Psoas muscle (tissue), 8 donors: Measurements from ENCODE around the gene P4HA2. TPM values are rescaled to one million over a fixed set of nuclear protein-coding genes. Genes with fewer than 3 reads are reported as not detected.
A peak's percentile ranks its signal among the peaks of the same experiment; 100 is the strongest.

Experiments
- ATAC-seq, 4 donors: fragments of 200-7000 bp; cut with Tn5 transposase; one replicate each; pipeline ENCODE4 v1.9.1; 2020; ENCODE audit warnings: moderate library complexity in 3 of 4, mild to moderate bottlenecking in 2 of 4
- DNase-seq, 2 donors: peaks; one replicate each; pipeline ENCODE4 v3.0.0-alpha.2; 2020
- H3K27ac ChIP-seq: fragments of 200-600 bp; one replicate; pipeline ENCODE4 v1.8.0; 2022
- H3K27me3 ChIP-seq, 3 donors: fragments of 200-600 bp in 1 of 3; one replicate each; pipeline versions ENCODE4 v1.6.1 to v1.8.0; 2013 to 2022; ENCODE audit warnings: low read length in 2 of 3, mild to moderate bottlenecking in 2 of 3, moderate library complexity in 1 of 3; ENCODE audit not compliant: insufficient read depth in 3 of 3
- H3K36me3 ChIP-seq, 2 donors: fragments of 200-600 bp in 1 of 2; one replicate each; pipeline versions ENCODE4 v1.6.1 to v1.8.0; 2013 to 2022; ENCODE audit warnings: low read depth in 1 of 2, mild to moderate bottlenecking in 1 of 2, moderate library complexity in 1 of 2; ENCODE audit not compliant: insufficient read depth in 1 of 2
- H3K4me1 ChIP-seq: fragments of 200-600 bp; one replicate; pipeline ENCODE4 v1.8.0; 2022
- H3K4me3 ChIP-seq: fragments of 200-600 bp; one replicate; pipeline ENCODE4 v1.8.0; 2022; ENCODE audit warnings: mild to moderate bottlenecking
- H3K9me3 ChIP-seq: fragments of 200-600 bp; one replicate; pipeline ENCODE4 v1.8.0; 2022
- WGBS, 3 donors: extraction: QIAGEN DNeasy Blood & Tissue Kit; methylation state at CpG; one replicate each; pipeline versions ENCODE4 v1.1.6 to v1.1.7; 2013; 5-methylcytosine and 5-hydroxymethylcytosine counted together
- intact Hi-C, 2 donors: fragments of 100-400 bp; cut with DNase I; formaldehyde crosslinking; loops; one replicate each; pipeline versions ENCODE4 v1.11.0 to v1.14.2; 2022
- polyA plus RNA-seq, 3 donors: library from polyadenylated mRNA; stranded (reverse); fragments of 200-250 nt; gene quantifications; one replicate each; pipeline ENCODE4 v1.2.3, GENCODE V29; 2013
- total RNA-seq, 4 donors: library from RNA; stranded (reverse); fragmentation: NEBNext Ultra II Directional in 2 of 4; extraction: Animal tissue kit (Norgen Biotek cat#: 25700) in 2 of 4; gene quantifications; one replicate each; pipeline versions ENCODE4 v1.2.1 to v1.2.4, GENCODE V29; 2021 to 2023
- TF ChIP-seq, protein P1 (sequence below): fragments of 200-600 bp; IDR thresholded peaks from one replicate; pipeline ENCODE4 v1.8.0; 2022; ENCODE audit warnings: antibody characterized with exemption
- donor health status: healthy with polysubstance abuse.
- donor health status: DM: no; HTN: no; CAD: no; lungs with moderate emphysema.
- donor health status: Bipolar disorder and iron deficiency.
- donor health status: healthy.
- donor health status: DM: yes; HTN: yes; CAD: no.
- donor health status: DM: no; HTN: no; CAD: no.
- donor health status: DM: no; HTN: no; CAD: no.
- donor health status: DM: yes; HTN: yes; CAD: no.

The P4HA2 gene
- total and polyA plus RNA-seq, 7 donors: 10.2 to 21.6 (median 13.7) TPM

DNA sequence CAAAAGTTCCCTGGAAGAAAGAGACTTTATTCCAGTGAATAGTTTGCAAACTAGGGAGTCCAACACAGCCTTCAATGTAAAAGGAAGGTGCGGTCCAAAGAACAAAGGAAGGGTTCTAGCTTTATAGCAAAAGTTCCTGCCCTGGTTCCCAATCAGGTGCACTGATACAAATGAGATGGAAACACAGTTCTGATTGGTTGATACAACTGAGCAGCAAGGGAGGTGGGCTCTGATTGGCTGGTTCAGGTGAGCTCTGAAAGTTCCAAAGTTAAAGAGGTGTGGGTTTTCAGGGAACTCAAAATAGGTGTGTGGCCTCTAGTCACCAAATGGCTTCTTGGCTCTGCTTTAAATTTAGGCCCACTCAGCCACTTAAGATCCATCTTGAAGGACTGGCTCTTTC is 43.1 kb downstream of the P4HA2 start:
- intact Hi-C loops: loop anchor here (5.0 to 10.0 kb wide), 3 partner anchors 120 to 320 kb away; partner anchors contain the start of gene IL3 (in 1 of the 2)
- Histone ChIP-seq H3K36me3 (no peaks in the 10 kb centered on the region), H3K27ac (no peak overlapping the region), H3K4me3 (no peak overlapping the region), H3K27me3 (no peaks in the 10 kb centered on the region), H3K4me1 (peaks cover 2% of the 10 kb centered on the region), H3K9me3 (no peaks in the 10 kb centered on the region)
- WGBS, 3 donors: 93 to 100% (median 95%) methylated on average over 1 of the region's 1 CpG
- ATAC-seq (peak in 1 of 4 donors; percentile 44), DNase-seq (no peak)
- TF ChIP-seq, protein P1, sequence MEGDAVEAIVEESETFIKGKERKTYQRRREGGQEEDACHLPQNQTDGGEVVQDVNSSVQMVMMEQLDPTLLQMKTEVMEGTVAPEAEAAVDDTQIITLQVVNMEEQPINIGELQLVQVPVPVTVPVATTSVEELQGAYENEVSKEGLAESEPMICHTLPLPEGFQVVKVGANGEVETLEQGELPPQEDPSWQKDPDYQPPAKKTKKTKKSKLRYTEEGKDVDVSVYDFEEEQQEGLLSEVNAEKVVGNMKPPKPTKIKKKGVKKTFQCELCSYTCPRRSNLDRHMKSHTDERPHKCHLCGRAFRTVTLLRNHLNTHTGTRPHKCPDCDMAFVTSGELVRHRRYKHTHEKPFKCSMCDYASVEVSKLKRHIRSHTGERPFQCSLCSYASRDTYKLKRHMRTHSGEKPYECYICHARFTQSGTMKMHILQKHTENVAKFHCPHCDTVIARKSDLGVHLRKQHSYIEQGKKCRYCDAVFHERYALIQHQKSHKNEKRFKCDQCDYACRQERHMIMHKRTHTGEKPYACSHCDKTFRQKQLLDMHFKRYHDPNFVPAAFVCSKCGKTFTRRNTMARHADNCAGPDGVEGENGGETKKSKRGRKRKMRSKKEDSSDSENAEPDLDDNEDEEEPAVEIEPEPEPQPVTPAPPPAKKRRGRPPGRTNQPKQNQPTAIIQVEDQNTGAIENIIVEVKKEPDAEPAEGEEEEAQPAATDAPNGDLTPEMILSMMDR: no peak

DNA sequence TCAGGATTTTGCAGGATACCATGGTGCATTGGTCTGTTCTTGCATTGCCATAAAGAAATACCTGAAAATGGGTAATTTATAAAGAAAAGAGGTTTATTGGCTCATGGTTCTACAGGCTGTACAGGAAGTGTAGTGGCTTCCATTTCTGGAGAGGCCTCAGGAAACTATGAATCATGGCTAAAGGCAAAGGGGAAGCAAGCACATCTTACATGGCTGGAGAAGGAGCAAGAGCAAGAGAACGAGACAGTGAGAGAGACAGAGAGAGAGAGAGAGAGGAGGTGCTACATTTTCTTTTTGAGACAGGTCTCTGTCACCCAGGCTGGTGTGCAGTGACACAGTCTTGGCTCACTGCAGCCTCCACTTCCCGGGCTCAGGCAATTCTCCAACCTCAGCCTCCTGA is 43.9 kb downstream of the P4HA2 start:
- TF ChIP-seq, protein P1: no peak
- H3K36me3 ChIP-seq: no peaks in the 10 kb centered on the region
- no peaks in the 10 kb centered on the region for H3K9me3 ChIP-seq
- intact Hi-C loops: loop anchor here (5.0 to 10.0 kb wide), 3 partner anchors 119 to 321 kb away; partner anchors contain the start of gene IL3 (in 1 of the 2)
- no peak overlapping the region for H3K27ac ChIP-seq
- no peak for ATAC-seq
- H3K27me3 ChIP-seq: no peaks in the 10 kb centered on the region
- H3K4me1 ChIP-seq: no peaks in the 10 kb centered on the region
- WGBS, 3 donors: 85 to 88% (median 86%) methylated on average over 2 of the region's 2 CpGs
- no peak overlapping the region for H3K4me3 ChIP-seq
- no peak for DNase-seq

DNA sequence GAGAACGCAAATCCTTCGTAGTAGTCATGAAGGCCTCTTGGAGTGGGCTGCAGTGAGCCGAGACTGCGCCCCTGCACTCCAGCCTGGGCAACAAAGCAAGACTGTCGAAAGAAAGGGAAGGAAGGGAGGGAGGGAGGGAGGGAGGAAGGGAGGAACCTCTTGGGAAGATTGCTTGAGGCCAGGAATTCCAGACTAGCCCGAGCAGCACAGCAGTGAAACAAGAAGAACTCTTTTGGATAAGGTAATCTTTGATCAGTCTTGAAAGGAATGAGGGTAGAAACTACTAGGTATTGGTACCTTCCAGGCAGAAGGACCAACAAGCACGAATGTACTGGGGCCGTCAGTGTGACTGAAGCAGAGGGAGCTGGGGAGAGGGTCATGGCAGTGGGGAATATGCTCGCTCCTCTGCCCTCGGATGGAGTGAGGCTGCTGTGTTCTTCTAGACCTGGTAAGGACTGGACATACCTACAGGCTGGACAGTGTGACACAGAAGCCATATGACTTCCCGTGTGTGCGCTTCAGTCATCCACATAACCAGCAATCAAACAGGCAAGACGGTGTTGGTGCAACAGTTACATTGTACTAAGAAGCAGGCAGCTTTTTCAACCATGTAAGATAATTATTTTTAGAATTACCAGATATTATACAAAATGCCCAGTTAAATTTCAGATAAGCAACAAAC is 45.2 kb downstream of the P4HA2 start:
- no peaks in the 10 kb centered on the region for H3K9me3 ChIP-seq
- H3K36me3 ChIP-seq: no peaks in the 10 kb centered on the region
- no peak overlapping the region for H3K27ac ChIP-seq
- H3K27me3 ChIP-seq: no peaks in the 10 kb centered on the region
- TF ChIP-seq, protein P1: no peak
- H3K4me3 ChIP-seq: no peak overlapping the region
- ATAC-seq: no peak
- H3K4me1 ChIP-seq: no peaks in the 10 kb centered on the region
- WGBS, 3 donors: 73 to 75% (median 74%) methylated on average over 13 of the region's 13 CpGs
- intact Hi-C loops: loop anchor here (5.0 to 10.0 kb wide), 3 partner anchors 118 to 322 kb away; partner anchors contain the start of gene IL3 (in 1 of the 2)
- no peak for DNase-seq

DNA sequence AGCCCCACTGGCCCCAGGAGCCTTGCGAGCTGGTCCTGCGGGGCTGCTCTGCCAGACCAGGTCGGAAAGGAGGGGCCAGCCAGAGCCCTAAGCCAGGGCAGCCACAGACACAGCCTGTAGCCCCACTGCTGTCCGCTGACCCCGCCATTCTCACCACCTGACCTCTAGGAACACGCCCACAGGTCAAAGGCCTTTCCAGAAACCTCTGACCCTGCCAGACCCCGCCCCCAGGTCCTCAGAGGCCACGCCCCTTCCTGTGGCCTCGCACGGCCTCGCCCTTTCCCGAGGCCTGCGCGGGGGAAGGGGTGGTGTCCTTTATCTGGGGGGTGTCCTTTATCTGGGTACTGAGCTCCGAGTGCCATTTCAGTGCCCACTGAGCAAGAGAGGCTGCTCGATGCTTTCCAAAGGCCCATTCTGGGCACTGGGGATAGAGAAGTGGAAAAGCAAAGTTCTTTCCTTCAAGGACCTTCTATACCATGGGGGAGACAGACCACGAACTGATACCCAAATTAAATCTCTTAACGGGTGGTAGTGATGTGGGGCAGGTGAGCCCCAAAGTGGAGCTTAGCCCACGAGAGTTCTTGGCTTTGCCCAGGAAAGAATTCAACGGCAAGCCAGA is 46.5 kb downstream of the P4HA2 start:
- 73 to 82% (median 76%) methylated on average over 20 of the region's 20 CpGs for WGBS, 3 donors
- ATAC-seq: peak in 2 of 4 donors; percentile 32 to 43

More for the DNA sequence above, 46.5 kb downstream of the P4HA2 start:
- Histone ChIP-seq H3K4me3 (no peak overlapping the region), H3K27me3 (no peaks in the 10 kb centered on the region), H3K9me3 (no peaks in the 10 kb centered on the region), H3K36me3 (no peaks in the 10 kb centered on the region), H3K4me1 (no peaks in the 10 kb centered on the region), H3K27ac (no peak overlapping the region)
- intact Hi-C loops: loop anchor here (5.0 to 10.0 kb wide), 3 partner anchors 116 to 324 kb away; partner anchors contain the start of gene IL3 (in 1 of the 2)
- TF ChIP-seq, protein P1: no peak
- peak in 1 of 2 donors; percentile 59 for DNase-seq
